MCF 10A (cell line): ENCODE results near the gene ATG2B. TPM values are rescaled to one million over a fixed set of nuclear protein-coding genes. Genes with fewer than 3 reads are reported as not detected.

Experiments used
- BruUV-seq: library from RNA; stranded (reverse); fragments of 400-500 nt; replicated peaks from 2 replicates; lab custom pipeline; 2021; lab: Mats Ljungman, UMichigan
- CTCF ChIA-PET: fragments of 300-600 bp; sonication (Branson Sonifier 250); formaldehyde crosslinking; extraction: SDS; loops from one replicate; lab custom pipeline; 2021; ENCODE audit warnings: antibody characterized with exemption, inconsistent platforms; lab: Yijun Ruan, JAX
- POLR2A ChIA-PET: fragments of 300-600, 350-650 bp; sonication (Branson Sonifier 250); formaldehyde crosslinking; extraction: SDS; loops from one replicate; lab custom pipeline; 2020; ENCODE audit warnings: antibody characterized with exemption, inconsistent platforms; lab: Yijun Ruan, JAX
- DNase-seq: peaks from one replicate; pipeline ENCODE4 v3.0.0-alpha.2; 2018; ENCODE audit not compliant: unreplicated experiment
- H3K27ac Mint-ChIP-seq: one replicate; pipeline ENCODE4 v1.8.0; 2022; ENCODE audit warnings: mild to moderate bottlenecking, low read depth, mixed read lengths; ENCODE audit not compliant: unreplicated experiment
- H3K27me3 Mint-ChIP-seq: one replicate; pipeline ENCODE4 v1.8.0; 2022; ENCODE audit warnings: mixed read lengths; ENCODE audit not compliant: insufficient read depth, unreplicated experiment
- H3K36me3 Mint-ChIP-seq: one replicate; pipeline ENCODE4 v1.8.0; 2022; ENCODE audit warnings: mild to moderate bottlenecking, moderate library complexity, mixed read lengths; ENCODE audit not compliant: insufficient read depth, unreplicated experiment
- H3K4me1 Mint-ChIP-seq: one replicate; pipeline ENCODE4 v1.8.0; 2022; ENCODE audit warnings: mixed read lengths; ENCODE audit not compliant: insufficient read depth, unreplicated experiment
- H3K4me3 Mint-ChIP-seq: one replicate; pipeline ENCODE4 v1.8.0; 2022; ENCODE audit warnings: mild to moderate bottlenecking, moderate library complexity, mixed read lengths; ENCODE audit not compliant: unreplicated experiment
- H3K9me3 Mint-ChIP-seq: one replicate; pipeline ENCODE4 v1.8.0; 2022; ENCODE audit warnings: mixed read lengths; ENCODE audit not compliant: unreplicated experiment
- CTCF ChIP-seq: fragments of 200-600 bp; IDR thresholded peaks from one replicate; pipeline ENCODE4 v1.8.0; 2022; ENCODE audit warnings: antibody characterized with exemption, mild to moderate bottlenecking; ENCODE audit not compliant: unreplicated experiment
- intact Hi-C: fragments of 100-400 bp; cut with micrococcal nuclease; formaldehyde crosslinking; loops from 2 replicates; pipeline ENCODE4 v1.14.1; 2022
- total RNA-seq: library from RNA; stranded (reverse); gene quantifications from 2 replicates; pipeline ENCODE4 v1.2.3, GENCODE V29; 2022

ATG2B gene
- total RNA-seq, 1 experiment from 2014 or later = 20.5 TPM

GRCh38 chr14:96297997-96298515 lies 65.1 kb downstream of the ATG2B start:
- H3K9me3 Mint-ChIP-seq = no peaks in the 10 kb centered on the region
- CTCF ChIA-PET = interaction anchor here (0.7 to 4.2 kb wide), 14 partner anchors 10 to 384 kb away, joined by 3 to 25 read pairs (median 5); no protein-coding TSS in a partner anchor
- intact Hi-C loops = loop anchor here (1.0 kb wide), 1 partner anchor 126 kb away; no protein-coding TSS in a partner anchor
- H3K4me1 Mint-ChIP-seq = no peaks in the 10 kb centered on the region
- H3K36me3 Mint-ChIP-seq = peaks cover 38% of the 10 kb centered on the region
- POLR2A ChIA-PET = interaction anchor here (0.9 to 2.1 kb wide), 4 partner anchors 9 to 252 kb away, joined by 3 to 5 read pairs (median 4); no protein-coding TSS in a partner anchor
- no peak overlapping the region for H3K4me3 Mint-ChIP-seq
- no peak for TF ChIP-seq CTCF
- no TSS peak for BruUV-seq
- H3K27ac Mint-ChIP-seq = no peak overlapping the region
- H3K27me3 Mint-ChIP-seq = no peaks in the 10 kb centered on the region
- DNase-seq = no peak

GRCh38 chr14:96297000-96297399 lies 66.1 kb downstream of the ATG2B start:
- peaks cover 37% of the 10 kb centered on the region for H3K36me3 Mint-ChIP-seq
- no peaks in the 10 kb centered on the region for H3K9me3 Mint-ChIP-seq
- peak; percentile 45 for TF ChIP-seq CTCF
- H3K27me3 Mint-ChIP-seq = no peaks in the 10 kb centered on the region
- ChIA-PET POLR2A (interaction anchor here (0.6 to 2.1 kb wide), 2 partner anchors 10 to 115 kb away, joined by 3 to 5 read pairs; no protein-coding TSS in a partner anchor), CTCF (interaction anchor here (0.6 to 4.2 kb wide), 17 partner anchors 11 to 1150 kb away, joined by 3 to 25 read pairs (median 5); no protein-coding TSS in a partner anchor)
- DNase-seq = peak; percentile 36
- BruUV-seq = no TSS peak
- intact Hi-C loops = loop anchor here (1.0 kb wide), 1 partner anchor 127 kb away; no protein-coding TSS in a partner anchor
- H3K4me3 Mint-ChIP-seq = no peak overlapping the region
- no peak overlapping the region for H3K27ac Mint-ChIP-seq
- no peaks in the 10 kb centered on the region for H3K4me1 Mint-ChIP-seq

GRCh38 chr14:96294246-96294645 lies 68.9 kb downstream of the ATG2B start:
- TF ChIP-seq CTCF = no peak
- Mint-ChIP-seq H3K27ac (no peak overlapping the region), H3K36me3 (peaks cover 48% of the 10 kb centered on the region), H3K4me3 (no peak overlapping the region), H3K9me3 (no peaks in the 10 kb centered on the region), H3K4me1 (no peaks in the 10 kb centered on the region), H3K27me3 (no peaks in the 10 kb centered on the region)
- intact Hi-C loops = no loop called here
- no peak for DNase-seq
- POLR2A ChIA-PET = no interaction called here
- CTCF ChIA-PET = no interaction called here
- no TSS peak for BruUV-seq

- no peak overlapping the region for H3K4me3 Mint-ChIP-seq
- no peaks in the 10 kb centered on the region for H3K27me3 Mint-ChIP-seq
- peaks cover 66% of the 10 kb centered on the region for H3K36me3 Mint-ChIP-seq
- no peak for DNase-seq
- H3K9me3 Mint-ChIP-seq = no peaks in the 10 kb centered on the region
- ChIA-PET POLR2A (interaction anchor here (0.6 kb wide), 1 partner anchor 12 kb away, joined by 4 read pairs; no protein-coding TSS in a partner anchor), CTCF (interaction anchor here (0.6 to 1.1 kb wide), 4 partner anchors 10 to 726 kb away, joined by 3 to 4 read pairs (median 3); no protein-coding TSS in a partner anchor)
- peaks cover 6% of the 10 kb centered on the region for H3K4me1 Mint-ChIP-seq
- intact Hi-C loops = no loop called here
- no peak for TF ChIP-seq CTCF
- no TSS peak for BruUV-seq
- H3K27ac Mint-ChIP-seq = peak overlapping the region; percentile 1
Observed at GRCh38 chr14:96287856-96288255, 75.3 kb downstream of the ATG2B start.
